Left ventricle myocardium superior (tissue), 1 donor: ENCODE measurements around the gene DNER. TPM values are rescaled to one million over a fixed set of nuclear protein-coding genes. Genes with fewer than 3 reads are reported as not detected.
"Not testable (repeated sequence)": the region's sequence is repeated elsewhere in the genome, so short reads cannot be mapped to it uniquely, and the experiment has no call there.

Experiments
- ATAC-seq: fragments of 200-7000 bp; cut with Tn5 transposase; one replicate; pipeline ENCODE4 v1.9.1; 2020; ENCODE audit warnings: mild to moderate bottlenecking, moderate library complexity
- DNase-seq: peaks from one replicate; pipeline ENCODE4 v3.0.0-alpha.2; 2020
- intact Hi-C: fragments of 100-400 bp; cut with micrococcal nuclease; formaldehyde crosslinking; loops from one replicate; pipeline ENCODE4 v1.11.0; 2022
- total RNA-seq: library from RNA; stranded (reverse); fragmentation: NEBNext Ultra II Directional; extraction: Animal tissue kit (Norgen Biotek cat#: 25700); gene quantifications from one replicate; pipeline ENCODE4 v1.2.1, GENCODE V29; 2021
- donor health status: DM: no; HTN: yes; CAD: no; lungs with severe emphysema.

DNER gene
- total RNA-seq, 1 donor from 2014 or later: 1.6 TPM

GRCh38 chr2:229528846-229529245, 185.5 kb downstream of the DNER start:
- ATAC-seq: no peak
- DNase-seq: no peak
- intact Hi-C loops: no loop called here

- intact Hi-C loops: no loop called here
- ATAC-seq: no peak
- DNase-seq: no peak
Measured at GRCh38 chr2:229526951-229527350, 187.4 kb downstream of the DNER start.

GRCh38 chr2:229524799-229525198, 189.6 kb downstream of the DNER start:
- ATAC-seq (no peak), DNase-seq (no peak)
- intact Hi-C loops: no loop called here

GRCh38 chr2:229523663-229524062, 190.7 kb downstream of the DNER start:
- DNase-seq: no peak
- intact Hi-C loops: no loop called here

GRCh38 chr2:229521576-229521975, 192.8 kb downstream of the DNER start:
- no peak for DNase-seq
- ATAC-seq: no peak
- intact Hi-C loops: no loop called here

More at GRCh38 chr2:229523663-229524062, 190.7 kb downstream of the DNER start:
- ATAC-seq: no peak

- DNase-seq (peak; percentile 41), ATAC-seq (peak; percentile 66)
- intact Hi-C loops: no loop called here
Measured at GRCh38 chr2:229520691-229521096, 193.7 kb downstream of the DNER start.

GRCh38 chr2:229519655-229520430, 194.5 kb downstream of the DNER start:
- DNase-seq (no peak), ATAC-seq (no peak)
- intact Hi-C loops: no loop called here

- DNase-seq: no peak
- no peak for ATAC-seq
- intact Hi-C loops: no loop called here
Measured at GRCh38 chr2:229514273-229514895, 200.0 kb downstream of the DNER start.

- intact Hi-C loops: no loop called here
- DNase-seq (no peak), ATAC-seq (no peak)
Measured at GRCh38 chr2:229511524-229511923, 202.8 kb downstream of the DNER start.

- ATAC-seq, intact Hi-C loops, DNase-seq: not testable (repeated sequence)
Measured at GRCh38 chr2:229506699-229507098, 207.7 kb downstream of the DNER start.

- no peak for DNase-seq
- ATAC-seq: no peak
- intact Hi-C loops: no loop called here
Measured at GRCh38 chr2:229501051-229501794, 213.1 kb downstream of the DNER start.

- DNase-seq (no peak), ATAC-seq (no peak)
- intact Hi-C loops: no loop called here
Measured at GRCh38 chr2:229492034-229492433, 222.3 kb downstream of the DNER start.

- DNase-seq (no peak), ATAC-seq (no peak)
- intact Hi-C loops: no loop called here
Measured at GRCh38 chr2:229490167-229490566, 224.2 kb downstream of the DNER start.

- intact Hi-C loops: no loop called here
- DNase-seq: no peak
- ATAC-seq: no peak
Measured at GRCh38 chr2:229489016-229489415, 225.3 kb downstream of the DNER start.

GRCh38 chr2:229488232-229488631, 226.1 kb downstream of the DNER start:
- intact Hi-C loops: no loop called here
- ATAC-seq: no peak
- no peak for DNase-seq

- ATAC-seq (no peak), DNase-seq (no peak)
- intact Hi-C loops: no loop called here
Measured at GRCh38 chr2:229486673-229487072, 227.7 kb downstream of the DNER start.

GRCh38 chr2:229485857-229486256, 228.5 kb downstream of the DNER start:
- intact Hi-C loops: no loop called here
- ATAC-seq (peak; percentile 87), DNase-seq (no peak)

GRCh38 chr2:229477269-229477755, 237.0 kb downstream of the DNER start:
- DNase-seq (no peak), ATAC-seq (no peak)
- intact Hi-C loops: no loop called here

- ATAC-seq: no peak
Measured at GRCh38 chr2:229475778-229476177, 238.6 kb downstream of the DNER start.

GRCh38 chr2:229474125-229474524, 240.2 kb downstream of the DNER start:
- intact Hi-C loops: no loop called here
- DNase-seq (no peak), ATAC-seq (no peak)

More at GRCh38 chr2:229475778-229476177, 238.6 kb downstream of the DNER start:
- intact Hi-C loops: no loop called here
- no peak for DNase-seq
